Measurements from ENCODE around the gene RNF4. TPM values are rescaled to one million over a fixed set of nuclear protein-coding genes. Genes with fewer than 3 reads are reported as not detected.

RNF4 gene
- total RNA-seq, 1 donor from 2014 or later, result 52.7 TPM

DNA sequence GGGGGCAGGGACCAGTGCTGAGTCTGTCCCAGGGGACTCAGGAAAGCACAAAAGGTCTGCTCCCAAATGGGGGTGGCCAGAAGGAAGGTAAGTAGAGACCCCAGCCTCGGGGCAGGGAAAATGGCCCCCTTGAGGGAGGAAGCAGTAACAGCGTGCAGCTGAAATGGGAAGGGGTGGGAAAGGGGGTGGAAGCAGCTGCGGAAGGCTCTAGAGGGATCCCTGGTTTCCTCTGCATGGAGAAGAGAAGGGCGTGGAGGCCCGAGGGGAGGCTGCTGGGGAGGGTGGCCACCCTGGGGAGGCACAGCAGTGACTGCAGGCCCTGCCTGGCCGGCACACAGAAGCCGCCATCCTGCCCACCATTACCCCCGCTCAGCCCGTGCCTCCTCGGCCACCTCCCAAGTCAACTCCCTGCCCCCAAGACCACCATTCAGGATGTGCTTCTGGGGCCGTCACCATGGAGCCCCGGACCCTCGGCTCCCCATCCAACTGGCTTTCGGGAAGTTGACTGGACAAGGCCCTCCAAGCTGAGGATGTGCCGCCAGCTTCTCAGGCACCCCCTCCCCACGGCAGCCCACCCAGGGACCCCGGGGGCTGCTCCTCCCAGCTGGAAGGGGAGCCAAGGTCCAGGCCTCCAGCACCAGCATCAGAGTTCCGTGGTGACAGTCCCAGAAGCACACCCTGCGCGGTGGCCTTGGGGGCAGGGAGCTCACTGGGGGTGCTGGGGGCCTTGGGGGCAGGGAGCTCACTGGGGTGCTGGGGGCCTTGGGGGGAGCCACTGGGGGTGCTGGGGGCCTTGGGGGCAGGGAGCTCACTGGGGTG lies 26.5 kb upstream of the RNF4 start:
- Histone ChIP-seq H3K27me3 (ENCODE audit: control insufficient read depth, insufficient read depth, low read length) (no peaks in the 10 kb centered on the region), H3K36me3 (ENCODE audit: control insufficient read depth, insufficient read depth, low read length) (no peaks in the 10 kb centered on the region), H3K4me3 (ENCODE audit: low read depth, low read length) (no peak overlapping the region)
- FAIRE-seq (no peak), DNase-seq (ENCODE audit: low read depth) (no peak)
- TF ChIP-seq CTCF (IDR thresholded peaks at IDR 0.05; ENCODE audit: insufficient read depth, low read length, severe bottlenecking), result no peak

DNA sequence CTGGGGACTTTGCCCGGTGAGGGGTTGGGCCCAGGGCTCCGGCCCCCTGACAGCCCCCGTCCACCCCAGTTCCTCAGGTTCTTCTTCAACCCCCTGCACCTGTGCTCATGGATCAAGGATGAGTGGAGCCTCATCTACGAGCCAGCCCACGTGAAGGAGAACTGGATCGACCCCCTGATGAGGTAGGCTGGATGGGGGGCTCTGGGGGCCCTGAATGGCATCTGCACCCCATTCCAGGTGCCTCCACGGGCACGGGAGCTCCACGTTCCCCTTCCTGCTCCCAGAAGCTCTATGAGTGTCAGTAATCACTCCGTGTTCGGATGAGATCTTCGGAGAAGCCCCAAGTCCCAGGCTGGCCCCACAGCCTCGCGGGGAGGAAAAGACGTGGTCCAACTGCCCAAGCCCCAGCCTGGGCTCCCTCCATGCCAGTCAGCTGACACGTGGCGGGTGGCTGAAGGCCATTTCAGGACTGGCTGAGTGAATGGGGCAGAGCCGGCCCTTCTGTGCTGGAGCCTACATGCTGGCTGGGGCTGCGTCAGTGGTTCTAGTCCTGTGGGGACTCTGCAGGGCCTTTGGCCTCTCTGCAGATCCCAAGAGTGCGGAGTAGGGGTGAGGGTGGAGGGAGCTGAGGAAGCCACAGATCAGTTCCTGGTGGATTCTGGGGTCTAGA lies 25.7 kb upstream of the RNF4 start:
- no peak for DNase-seq (ENCODE audit: low read depth)
- Histone ChIP-seq H3K4me3 (ENCODE audit: low read depth, low read length) (no peak overlapping the region), H3K36me3 (ENCODE audit: control insufficient read depth, insufficient read depth, low read length) (no peaks in the 10 kb centered on the region), H3K27me3 (ENCODE audit: control insufficient read depth, insufficient read depth, low read length) (peaks cover 2% of the 10 kb centered on the region)
- FAIRE-seq, result no peak
- no peak for TF ChIP-seq CTCF (IDR thresholded peaks at IDR 0.05; ENCODE audit: insufficient read depth, low read length, severe bottlenecking)

DNA sequence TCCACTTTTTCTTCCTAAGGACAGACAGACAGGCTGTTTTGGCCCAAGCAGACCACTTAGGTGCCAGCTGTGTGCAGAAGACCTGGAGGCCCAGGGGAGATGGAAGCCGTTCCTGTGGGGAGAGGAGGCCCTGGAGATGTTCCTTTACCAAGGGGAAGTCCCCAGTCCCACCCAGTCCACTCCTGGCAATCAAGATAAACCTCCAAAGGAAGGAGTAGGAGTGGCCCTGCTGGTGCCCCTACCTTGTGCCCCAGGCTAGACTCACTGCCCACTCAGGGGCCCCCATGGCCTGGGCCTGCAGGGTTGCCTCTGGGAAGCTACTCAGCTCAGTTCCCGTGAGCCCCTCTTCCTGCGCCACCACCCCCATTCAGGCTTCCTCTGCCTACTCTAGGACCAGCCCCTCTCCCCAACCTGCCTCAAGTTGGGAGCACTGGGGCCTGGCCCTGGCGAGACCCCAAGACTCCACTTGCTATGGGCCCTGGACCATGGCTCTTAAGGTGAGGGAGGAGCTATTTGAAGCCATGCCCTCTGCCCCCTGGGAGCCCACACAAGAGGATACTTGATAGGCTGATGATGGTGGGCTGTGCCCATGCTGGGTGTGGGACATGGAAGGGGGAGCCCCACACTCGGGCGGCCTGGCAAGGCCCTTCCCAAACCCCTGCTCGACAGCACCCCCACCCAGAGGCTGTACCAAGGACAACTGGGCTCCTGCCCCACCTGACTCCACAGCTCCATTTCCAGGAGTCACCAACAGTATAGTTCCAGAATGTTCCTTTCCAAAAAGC lies 24.8 kb upstream of the RNF4 start:
- Histone ChIP-seq H3K36me3 (ENCODE audit: control insufficient read depth, insufficient read depth, low read length) (no peaks in the 10 kb centered on the region), H3K4me3 (ENCODE audit: low read depth, low read length) (no peak overlapping the region), H3K27me3 (ENCODE audit: control insufficient read depth, insufficient read depth, low read length) (peaks cover 2% of the 10 kb centered on the region)
- DNase-seq (ENCODE audit: low read depth) (no peak), FAIRE-seq (no peak)
- TF ChIP-seq CTCF (IDR thresholded peaks at IDR 0.05; ENCODE audit: insufficient read depth, low read length, severe bottlenecking), result no peak

- DNase-seq (ENCODE audit: low read depth) (no peak), FAIRE-seq (no peak)
- Histone ChIP-seq H3K27me3 (ENCODE audit: control insufficient read depth, insufficient read depth, low read length) (peaks cover 2% of the 10 kb centered on the region), H3K4me3 (ENCODE audit: low read depth, low read length) (no peak overlapping the region), H3K36me3 (ENCODE audit: control insufficient read depth, insufficient read depth, low read length) (no peaks in the 10 kb centered on the region)
- TF ChIP-seq CTCF (IDR thresholded peaks at IDR 0.05; ENCODE audit: insufficient read depth, low read length, severe bottlenecking), result no peak
Observed at GRCh38 chr4:2445130-2445529, 23.8 kb upstream of the RNF4 start.

- no peak overlapping the region for H3K4me3 ChIP-seq (ENCODE audit: low read depth, low read length)
- TF ChIP-seq CTCF (IDR thresholded peaks at IDR 0.05; ENCODE audit: insufficient read depth, low read length, severe bottlenecking), result no peak
- H3K27me3 ChIP-seq (ENCODE audit: control insufficient read depth, insufficient read depth, low read length), result peaks cover 2% of the 10 kb centered on the region
- no peak for DNase-seq (ENCODE audit: low read depth)
- no peaks in the 10 kb centered on the region for H3K36me3 ChIP-seq (ENCODE audit: control insufficient read depth, insufficient read depth, low read length)
- no peak for FAIRE-seq
Observed at GRCh38 chr4:2445571-2445970, 23.3 kb upstream of the RNF4 start.

Data from bronchial epithelial cell (primary cell).